Measurements from ENCODE around the gene SEMA3D.

Gene SEMA3D

DNA sequence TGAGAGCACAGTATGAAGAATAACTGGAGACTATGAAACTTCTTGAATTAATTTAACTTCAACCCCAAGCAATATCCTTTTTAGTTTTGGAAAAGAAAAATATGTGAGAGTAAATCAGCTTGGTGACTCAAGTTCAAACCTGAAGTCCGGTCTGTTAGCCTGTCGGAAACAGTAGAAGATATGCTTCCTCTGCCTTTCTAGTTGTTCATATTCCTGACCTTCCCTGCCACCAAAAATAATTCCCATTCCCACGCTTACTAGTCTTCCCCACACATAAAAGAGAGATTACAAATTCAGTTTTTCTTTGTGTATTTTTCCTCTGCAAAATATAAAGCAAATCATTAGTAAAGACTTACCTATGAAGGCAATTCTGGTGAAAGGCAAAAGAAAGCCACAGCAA, 3.6 kb downstream of the SEMA3D start:
- DNase-seq, result no peak

DNA sequence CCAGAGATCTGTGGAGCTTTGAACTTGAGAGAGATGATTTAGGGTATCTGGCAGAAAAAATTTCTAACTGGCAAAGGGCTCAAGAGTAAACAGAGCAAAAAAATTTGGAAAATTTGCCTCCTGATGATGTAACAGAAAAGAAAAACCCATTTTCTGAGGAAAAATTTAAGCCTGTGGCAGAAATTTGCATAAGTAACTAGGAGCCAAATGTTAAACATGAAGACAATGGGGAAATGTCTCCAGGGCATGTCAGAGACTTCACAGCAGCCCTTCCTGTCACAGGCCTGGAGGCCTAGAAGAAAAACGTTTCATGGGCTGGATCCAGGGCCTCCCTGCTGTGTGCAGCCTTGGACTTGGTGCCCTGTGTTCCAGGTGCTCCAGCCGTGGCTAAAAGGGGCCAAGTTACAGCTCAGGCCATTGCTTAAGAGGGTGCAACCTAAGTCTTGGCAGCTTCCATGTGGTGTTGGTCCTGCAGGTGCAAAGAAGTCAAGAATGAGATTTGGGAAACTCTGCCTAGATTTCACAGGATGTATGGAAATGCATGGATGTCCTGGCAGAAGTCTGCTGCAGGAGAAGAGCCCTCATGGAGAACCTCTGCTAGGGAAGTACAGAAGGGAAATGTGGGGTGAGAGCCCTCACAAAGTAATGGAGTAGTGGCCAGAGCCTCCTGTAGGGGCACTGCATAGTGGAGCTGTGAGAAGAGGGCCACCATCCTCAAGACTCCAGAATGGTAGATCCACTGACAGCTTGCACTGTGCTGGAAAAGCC, 8.1 kb downstream of the SEMA3D start:
- no peak for DNase-seq

DNA sequence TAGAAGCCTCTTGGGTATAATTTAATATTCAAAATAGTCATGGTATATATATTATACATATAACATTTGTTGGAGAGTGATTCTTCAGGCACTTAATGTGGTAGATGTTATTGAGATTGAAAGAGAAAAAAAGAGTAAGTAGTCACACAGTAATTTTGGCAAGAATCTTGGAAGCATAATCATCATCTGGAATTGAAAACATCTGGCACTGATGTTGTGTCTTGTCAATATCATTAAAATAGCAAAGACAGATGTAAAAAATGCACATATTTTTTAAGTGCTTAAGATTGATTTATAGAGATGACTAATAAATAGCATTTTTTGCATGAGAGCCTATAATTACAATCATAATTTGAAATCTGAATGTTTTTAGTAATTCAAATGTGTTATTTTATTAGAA, 9.5 kb downstream of the SEMA3D start:
- no peak for DNase-seq

DNA sequence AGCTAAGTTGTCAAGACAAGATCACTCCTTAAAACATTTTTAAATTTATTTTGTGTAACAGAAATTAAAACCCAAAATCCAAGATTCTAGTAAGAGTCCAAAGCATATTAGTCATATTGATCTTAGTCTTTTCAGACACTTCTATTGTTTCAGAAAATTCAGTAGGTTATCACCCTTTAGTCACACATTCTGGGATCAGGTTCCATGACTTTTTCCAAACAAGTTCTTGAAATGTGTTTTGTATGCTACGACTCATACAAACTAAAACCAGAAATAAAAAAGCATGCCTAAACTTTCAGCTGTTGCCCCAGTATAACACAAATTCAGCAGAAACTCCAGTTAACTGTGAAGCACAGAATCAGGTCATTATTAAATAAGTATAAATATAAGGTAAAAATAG, 10.7 kb downstream of the SEMA3D start:
- DNase-seq, result no peak

DNA sequence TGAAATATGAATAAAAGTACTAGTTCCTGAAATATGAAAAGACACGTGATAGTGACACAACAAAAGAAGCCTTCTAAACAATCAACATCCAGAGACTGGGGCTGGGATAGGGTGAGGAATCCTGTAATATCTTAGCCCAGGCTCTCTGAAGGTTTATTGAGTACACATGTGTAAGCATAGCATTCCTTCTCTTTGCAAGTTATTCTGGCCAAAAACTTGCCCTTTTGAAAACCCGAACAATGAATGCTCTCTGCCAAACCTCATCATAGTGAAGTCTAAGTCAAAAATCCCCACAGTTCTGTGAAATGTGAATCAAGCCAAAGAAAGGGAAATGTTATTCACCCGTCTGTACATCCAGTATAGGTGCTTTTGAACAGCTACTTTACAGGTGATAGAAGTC, 11.6 kb downstream of the SEMA3D start:
- DNase-seq, result no peak

DNA sequence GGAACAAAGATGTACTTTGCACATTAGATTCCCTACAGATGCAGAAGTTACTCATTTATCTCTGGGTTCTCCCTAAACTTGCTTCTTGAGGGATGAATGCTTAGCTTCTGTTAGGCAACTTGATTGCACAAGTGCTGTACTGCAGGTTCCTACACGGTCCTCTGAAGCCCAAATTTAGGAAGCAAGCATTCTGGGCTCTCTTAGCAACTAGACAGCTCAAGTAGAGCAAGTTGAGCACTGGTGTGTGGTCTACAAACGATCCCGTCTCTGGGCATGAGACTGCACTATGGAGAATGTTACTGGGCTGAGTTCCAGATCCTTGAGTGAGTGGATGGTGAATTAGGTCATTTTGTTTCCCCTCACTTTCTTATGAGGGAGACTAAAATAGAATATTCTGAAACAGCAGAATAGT, 14.3 kb downstream of the SEMA3D start:
- DNase-seq, result no peak

DNA sequence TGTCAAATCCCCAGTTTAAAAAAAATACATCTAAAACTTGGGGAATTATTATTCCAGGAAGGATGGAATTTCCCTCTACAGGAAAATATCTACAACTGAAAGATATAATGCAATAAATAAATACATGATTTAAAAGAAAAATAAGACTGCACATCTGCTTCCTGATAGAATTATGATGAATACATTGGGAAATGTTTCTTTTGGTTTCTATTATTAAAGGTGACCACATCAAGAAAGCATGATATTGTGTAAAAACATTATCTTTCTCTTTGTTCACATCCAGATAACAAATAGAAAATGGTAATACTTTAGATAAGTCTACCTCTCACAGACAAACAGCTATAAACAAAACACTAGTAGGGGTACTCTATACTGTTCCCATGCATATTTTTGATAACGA, 19.2 kb downstream of the SEMA3D start:
- no peak for DNase-seq

DNA sequence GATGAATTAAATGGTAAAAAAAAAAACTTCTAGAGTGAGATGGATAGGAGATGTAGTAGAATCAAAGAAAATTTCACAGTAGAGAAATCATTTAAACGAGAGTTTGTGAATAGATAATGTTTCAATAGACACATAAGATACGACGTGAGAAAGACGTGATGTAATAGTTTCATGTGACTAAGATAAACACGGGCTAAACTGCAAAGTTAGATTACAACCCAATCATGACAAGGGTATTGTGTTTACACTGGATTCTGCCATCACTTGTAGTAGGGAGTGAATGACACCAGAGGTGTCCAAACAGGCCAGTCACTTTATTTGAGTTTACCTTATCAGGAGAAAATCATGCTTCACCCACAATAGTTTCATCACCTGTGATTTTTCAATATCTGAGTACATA, 21.6 kb downstream of the SEMA3D start:
- DNase-seq, result no peak

DNA sequence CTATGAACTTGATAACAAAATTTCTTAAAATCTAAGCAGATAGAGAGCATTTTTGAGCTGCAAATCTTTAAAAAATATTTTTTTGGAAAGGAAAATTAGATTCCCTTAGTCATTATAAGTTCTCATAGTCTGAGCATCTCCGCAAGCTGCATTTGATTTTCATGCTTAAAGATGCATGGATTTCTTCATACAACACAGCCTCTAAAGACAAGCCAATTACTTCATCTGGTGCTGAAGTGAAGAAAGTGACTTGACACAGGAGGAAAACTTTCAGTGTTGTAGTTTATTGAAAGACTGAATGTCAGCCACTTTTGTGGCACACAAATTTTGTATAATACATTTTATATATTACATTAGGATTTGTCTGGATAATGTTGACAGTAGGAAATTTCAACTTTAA, 22.5 kb downstream of the SEMA3D start:
- DNase-seq, result no peak

DNA sequence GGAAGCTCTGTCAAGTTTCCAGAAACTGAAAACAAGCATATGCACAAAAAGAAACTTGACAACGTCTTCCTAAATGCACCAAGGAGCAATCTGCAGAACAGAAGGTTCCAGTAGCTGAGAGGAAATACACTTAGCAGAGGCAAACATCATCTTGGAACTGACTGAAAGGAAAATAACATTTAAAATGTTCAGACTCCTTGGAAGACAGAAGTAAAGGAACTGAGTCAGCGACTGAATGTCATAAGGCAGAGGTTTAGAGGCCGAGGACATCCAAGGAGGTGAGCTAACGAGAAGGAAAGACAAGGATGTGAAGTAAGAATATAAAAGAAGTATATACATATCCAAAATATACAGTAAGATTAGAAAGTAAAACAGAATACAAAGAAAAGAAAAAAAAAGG, 24.1 kb downstream of the SEMA3D start:
- DNase-seq, result no peak

DNA sequence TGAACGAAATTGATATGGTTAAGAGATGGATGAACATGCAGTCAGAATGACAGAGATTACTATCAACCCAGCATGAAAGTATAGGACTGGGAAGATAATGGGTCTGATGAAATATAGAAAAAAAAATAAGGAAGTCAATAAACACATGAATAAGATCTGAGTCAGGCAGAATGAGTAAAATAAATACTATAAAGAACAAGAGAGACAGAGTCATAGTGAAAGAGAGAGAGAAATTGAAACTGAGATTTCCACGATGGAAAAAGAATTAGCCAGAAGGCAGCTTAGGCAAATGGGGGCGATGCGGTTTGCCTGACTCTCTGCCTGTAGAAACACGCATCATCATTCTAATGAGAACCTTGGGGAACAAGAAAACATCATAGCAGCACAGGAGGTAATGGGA, 26.6 kb downstream of the SEMA3D start:
- DNase-seq, result no peak

DNA sequence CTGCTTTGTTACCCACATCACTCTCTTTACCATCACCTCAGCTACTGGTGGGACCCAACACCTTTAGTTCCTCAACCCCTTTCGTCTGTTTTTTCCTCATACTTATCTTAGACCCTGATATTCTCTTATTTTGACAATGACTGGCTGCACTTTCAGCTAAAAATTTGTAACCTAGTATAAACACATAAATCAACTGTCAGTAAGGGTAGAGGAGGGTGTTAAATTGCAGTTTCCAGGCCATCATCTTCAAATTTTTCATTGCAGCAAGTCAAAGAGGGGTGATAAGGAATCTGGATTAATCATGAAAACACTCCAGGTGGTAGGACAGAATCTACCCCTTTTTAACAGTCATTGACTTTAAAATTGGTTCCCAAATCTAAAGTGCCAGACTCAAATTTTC, 27.9 kb downstream of the SEMA3D start:
- DNase-seq, result no peak

DNA sequence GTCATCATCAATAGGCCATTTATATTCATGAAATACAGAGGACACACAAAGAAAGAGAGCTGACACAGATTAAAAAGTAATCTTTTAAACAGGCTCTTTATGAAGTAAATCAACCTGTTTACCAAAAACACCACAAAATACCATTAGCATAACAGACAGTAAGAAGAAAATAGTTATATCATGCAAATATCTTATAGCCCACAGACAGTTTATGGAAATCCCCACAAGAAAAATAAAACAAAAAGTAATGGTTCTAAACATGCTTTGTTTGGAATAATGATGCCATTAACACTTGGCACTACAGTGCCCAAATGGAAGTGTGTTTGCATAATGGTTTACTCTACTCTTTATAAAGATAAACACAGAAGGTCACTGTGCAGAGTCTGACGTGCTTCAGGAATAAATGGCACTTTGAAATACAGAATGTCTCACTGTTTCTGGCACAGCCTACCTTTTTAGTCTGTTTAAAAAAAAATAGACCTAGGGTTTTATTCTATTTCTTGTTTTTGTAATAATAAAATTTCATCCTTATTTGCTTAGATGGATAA, 30.1 kb downstream of the SEMA3D start:
- DNase-seq, result no peak

DNA sequence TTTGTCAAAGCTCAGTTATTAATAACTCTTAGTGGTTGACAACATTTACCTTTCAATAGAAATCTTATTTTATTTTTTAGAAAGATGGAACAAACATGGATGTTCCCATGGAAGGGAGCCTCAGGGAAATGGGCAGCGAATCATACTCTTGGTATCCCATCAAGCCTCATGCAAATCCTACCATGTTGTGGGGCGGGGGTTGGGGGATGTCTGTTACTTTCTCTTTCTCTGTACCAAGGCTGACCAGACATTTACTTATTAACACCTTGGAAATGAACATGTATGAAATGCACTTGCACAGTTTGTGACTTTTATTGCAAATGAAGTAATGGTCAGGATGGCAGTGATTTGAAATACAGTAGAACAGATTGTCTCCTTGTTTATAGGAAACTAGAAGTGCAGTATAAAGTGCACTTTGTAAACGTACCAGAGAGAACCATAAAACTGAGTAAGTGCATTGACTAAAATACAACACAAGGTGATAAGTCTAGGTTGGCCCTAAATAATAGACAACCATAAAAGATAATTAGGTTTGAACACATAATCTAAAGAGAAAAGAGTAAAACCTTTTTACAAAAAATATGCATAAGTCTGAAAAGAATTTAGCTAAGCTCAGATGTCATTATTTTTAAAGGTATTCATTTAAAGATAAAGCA, 32.4 kb downstream of the SEMA3D start:
- DNase-seq, result no peak

DNA sequence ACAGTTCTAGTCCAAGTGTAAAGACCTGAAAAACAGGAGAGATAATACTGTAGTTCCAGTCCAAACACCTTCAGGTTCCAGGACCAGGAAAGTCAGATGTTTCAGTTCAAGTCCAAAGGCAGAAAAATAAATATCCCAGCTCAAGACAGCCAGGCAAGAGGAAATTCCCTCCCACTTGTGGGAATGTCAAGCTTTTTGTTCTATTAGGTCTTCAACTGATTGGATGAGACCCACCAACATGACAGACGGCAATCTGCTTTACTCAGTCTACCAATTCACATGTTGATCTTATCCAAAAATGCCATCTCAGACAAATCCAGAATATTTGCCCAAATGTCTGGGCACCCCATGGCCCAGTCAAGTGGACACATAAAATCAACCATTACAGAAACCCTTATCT, 33.1 kb downstream of the SEMA3D start:
- DNase-seq, result no peak

DNA sequence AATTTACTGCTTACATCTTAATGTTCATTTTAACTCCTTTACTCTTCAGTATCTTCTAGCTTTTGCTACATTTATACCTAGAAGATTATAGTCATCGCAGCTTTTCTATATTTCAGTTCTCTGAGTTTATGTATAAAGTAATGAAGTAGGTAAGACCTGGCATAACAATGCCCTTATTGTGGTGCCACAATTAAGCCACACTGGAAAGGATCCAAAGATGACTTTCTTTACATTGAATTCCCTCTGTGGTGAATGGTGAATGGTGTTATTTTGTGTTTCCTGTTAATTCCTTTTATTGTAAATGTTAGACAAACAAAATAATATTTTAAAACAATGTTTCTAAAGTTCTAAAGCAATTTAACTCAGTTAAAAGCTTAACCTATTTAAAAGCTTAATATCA, 36.2 kb downstream of the SEMA3D start:
- DNase-seq, result no peak

DNA sequence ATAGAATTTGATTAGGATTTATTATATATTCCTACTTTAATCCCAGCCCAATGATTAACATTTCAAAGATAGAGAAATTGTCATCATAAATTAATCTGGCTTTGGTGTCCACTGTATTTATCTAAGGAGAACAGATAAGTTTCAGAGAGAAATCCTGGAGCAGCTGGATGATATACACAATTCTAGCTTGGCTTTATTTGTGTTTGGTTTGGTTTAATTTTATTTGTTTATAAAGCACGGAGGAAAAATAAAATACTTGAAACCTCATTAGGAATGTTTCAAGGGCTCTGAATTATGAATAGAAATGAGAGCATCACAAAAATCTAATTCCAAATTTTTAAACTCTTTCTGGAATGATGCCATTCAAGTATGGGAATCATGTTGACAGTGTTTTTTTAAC, 42.1 kb downstream of the SEMA3D start:
- DNase-seq, result no peak

DNA sequence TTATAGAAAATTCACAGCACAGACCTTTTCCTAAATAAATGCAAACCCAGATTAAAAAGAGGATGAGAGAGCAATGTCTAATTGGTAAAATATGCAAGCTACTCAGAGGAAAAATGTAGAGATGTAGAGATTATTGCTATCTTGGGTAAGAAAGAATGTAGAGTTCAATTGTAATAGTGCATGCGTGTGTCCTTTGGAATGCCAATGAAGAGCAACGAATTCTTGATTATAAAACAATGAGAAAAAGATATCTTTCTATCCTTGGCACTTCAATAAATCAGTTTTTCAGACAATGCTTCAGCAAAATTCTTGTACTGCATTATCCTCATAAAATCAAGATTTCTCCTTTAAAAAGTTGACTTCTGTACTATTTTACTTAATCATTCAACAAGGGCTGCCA, 50.9 kb downstream of the SEMA3D start:
- DNase-seq, result no peak

DNA sequence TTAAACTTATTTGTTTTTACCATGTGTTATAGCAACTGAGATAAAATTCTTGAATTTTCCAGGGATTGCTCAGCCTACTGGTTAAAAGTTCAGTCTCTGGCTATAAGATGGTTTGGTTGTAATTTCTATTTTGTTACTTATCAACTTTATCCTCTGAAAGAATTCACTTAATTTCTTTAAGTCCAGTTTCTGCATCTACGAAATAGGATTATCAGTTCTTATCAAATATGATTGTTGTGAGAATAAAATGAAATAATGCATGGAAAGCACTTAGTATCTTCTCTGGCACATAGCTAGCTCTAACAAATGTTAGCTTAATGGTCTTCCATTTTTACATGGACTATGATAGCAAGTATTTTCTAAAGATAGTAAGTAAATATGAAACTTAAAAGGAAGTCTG, 53.3 kb downstream of the SEMA3D start:
- no peak for DNase-seq

DNA sequence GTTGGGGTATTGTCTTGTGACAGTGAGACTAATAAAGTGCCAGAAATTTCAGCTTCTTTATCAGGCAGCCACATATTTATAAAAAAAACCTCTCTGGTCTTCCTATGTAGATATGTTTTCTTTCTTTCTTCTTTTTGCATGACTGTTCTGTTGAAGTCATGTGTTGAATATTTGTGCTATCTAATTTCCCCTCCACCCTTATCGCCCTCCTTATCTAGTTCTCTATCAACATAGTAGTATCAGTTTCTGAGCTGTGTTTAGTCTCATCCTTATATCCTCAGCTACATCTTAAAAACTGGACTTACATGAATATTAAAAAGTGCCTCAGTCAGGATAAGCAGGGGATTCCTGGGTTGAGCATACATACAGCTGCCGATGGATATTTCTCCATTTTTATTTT, 53.9 kb downstream of the SEMA3D start:
- DNase-seq, result no peak

DNA sequence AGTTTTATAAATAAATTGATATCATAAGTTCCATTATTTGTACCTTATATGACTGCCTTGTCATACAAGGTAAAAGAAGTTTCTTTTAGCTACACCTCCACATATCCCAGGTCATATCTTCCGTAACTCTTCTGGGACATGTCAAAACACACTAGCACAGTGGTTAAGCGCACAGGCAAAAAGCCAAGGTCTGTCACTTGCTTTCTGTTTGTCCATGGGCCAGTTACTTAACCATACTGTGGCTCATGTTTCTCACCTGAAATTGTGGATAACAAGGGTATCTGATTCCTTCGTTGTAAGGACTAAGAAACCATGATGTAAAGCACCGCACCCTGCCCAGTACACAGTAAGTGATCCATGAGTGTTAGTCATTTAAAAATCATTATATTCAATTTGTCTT, 56.2 kb downstream of the SEMA3D start:
- no peak for DNase-seq

DNA sequence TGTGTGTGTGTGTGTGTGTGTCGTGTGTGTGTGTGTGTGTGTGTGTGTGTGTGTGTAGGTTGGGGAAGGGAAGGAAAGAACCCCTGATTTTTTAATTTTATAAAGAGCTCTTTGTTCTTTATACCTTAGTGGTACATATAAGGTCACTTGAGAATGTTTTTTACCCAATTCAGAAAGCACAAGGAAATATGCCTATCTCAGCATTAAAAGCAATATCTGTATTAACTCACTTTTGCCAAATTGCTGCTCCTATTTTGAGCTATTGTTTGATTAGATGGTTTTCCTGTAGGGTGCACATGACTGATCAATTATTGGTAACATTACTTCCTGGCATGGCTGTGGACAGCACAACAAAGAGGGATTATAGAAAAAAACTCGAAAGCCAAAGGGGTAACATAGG, 60.5 kb downstream of the SEMA3D start:
- DNase-seq, result no peak

DNA sequence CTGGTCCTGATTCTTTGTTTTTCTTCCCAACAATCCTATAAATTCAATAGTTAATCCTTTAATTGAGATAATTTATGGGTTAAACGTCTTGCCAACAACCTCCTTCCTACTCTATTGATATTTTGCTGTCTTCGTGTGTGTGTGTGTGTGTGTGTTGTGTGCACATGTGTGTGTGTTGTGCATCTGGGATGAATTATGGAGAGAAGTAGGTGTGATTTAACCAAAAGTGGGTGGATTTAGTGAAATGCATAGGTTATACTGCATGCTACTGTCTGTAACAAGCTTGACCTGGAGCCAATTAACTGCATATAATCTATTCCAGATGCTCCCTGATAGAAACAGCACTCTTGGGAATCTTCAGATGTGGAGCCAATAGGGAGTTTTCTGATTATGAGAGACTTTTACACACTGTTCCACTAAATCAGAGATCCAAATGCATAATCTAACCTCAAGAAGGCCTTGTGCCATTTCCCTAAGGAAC, 61.2 kb downstream of the SEMA3D start:
- no peak for DNase-seq

DNA sequence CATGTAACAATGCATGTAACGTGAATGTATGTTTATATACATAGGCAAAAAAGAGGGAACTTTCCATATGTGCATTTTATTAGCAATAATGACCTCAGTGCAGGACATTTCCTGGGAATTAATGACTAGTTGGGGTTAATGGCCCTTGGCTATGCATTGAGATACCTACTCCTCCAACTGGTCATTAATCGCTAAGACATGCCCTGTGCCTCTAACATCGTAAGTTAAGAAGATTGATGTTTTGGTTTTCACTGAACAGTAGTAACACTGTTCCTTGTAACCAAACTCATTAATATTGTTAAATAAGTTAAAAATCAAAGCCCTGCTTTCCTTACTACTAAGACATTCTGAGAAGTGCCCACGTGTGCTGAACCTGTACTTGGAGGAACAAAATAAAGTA, 61.7 kb downstream of the SEMA3D start:
- no peak for DNase-seq

DNA sequence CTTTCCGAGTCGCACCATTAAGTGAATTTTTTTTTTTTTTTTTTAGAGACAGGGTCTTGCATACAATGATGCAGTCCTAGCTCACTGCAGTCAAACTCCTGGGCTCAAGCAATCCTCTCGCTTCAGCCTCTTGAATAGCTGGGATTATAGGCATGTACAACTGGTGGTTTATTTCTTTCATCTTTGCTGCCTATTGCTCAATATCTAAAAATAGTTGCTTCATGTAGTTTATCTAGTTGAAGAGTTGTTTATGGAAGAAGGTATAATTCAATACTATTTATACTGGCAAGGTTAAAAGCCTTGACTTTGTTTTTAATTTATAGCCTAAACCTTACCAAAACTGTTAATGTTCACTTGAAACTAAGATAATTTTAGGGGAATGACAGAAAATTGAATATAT, 66.9 kb downstream of the SEMA3D start:
- DNase-seq, result no peak

All from CD4-positive, alpha-beta T cell treated with Interleukin-17A for 4 hours (primary cell).